CD4-positive, alpha-beta T cell treated with Interferon alpha-2 for 1 hour (primary cell): ENCODE measurements around the gene ZC3H10.
"Not testable (repeated sequence)": the region's sequence is repeated elsewhere in the genome, so short reads cannot be mapped to it uniquely, and the experiment has no call there.

Experiments
- DNase-seq, 2 donors: peaks; one replicate each; pipeline ENCODE4 v3.0.0-alpha.2; 2020 to 2022

ZC3H10 gene

GRCh38 chr12:56156464-56157200, 38.6 kb downstream of the ZC3H10 start:
- not testable (repeated sequence) for DNase-seq

GRCh38 chr12:56157201-56158028, 39.3 kb downstream of the ZC3H10 start:
- peak; percentile 67 to 78 for DNase-seq

GRCh38 chr12:56158029-56158925, 40.2 kb downstream of the ZC3H10 start, which contains the start of gene MYL6:
Gene MYL6, plus strand, starts transcription at chr12:56158359. Its CDS starts 43 bp downstream, at chr12:56158402.
- DNase-seq, result peak; percentile 94 to 95

GRCh38 chr12:56158926-56159461, 40.9 kb downstream of the ZC3H10 start:
- no peak for DNase-seq

- no peak for DNase-seq
These were observed 41.6 kb downstream of the ZC3H10 start for GRCh38 chr12:56159482-56160192.

- DNase-seq, result peak; percentile 41 to 75
These were observed 42.2 kb downstream of the ZC3H10 start for GRCh38 chr12:56160193-56160763.

GRCh38 chr12:56160894-56161689, 43.0 kb downstream of the ZC3H10 start:
- no peak for DNase-seq

- DNase-seq, result no peak
These were observed 43.8 kb downstream of the ZC3H10 start for GRCh38 chr12:56161690-56162351.

- DNase-seq, result no peak
These were observed 44.6 kb downstream of the ZC3H10 start for GRCh38 chr12:56162468-56163290.

GRCh38 chr12:56163533-56164344, 45.7 kb downstream of the ZC3H10 start:
- no peak for DNase-seq

- no peak for DNase-seq
These were observed 46.3 kb downstream of the ZC3H10 start for GRCh38 chr12:56164345-56164729.

GRCh38 chr12:56165369-56165768, 47.3 kb downstream of the ZC3H10 start:
- no peak for DNase-seq

- DNase-seq, result no peak
These were observed 51.2 kb downstream of the ZC3H10 start for GRCh38 chr12:56169229-56169759.

- no peak for DNase-seq
These were observed 54.8 kb downstream of the ZC3H10 start for GRCh38 chr12:56172839-56173238.
